IMR-90 (cell line): ENCODE results near the gene PRKAG2. TPM values are rescaled to one million over a fixed set of nuclear protein-coding genes. Genes with fewer than 3 reads are reported as not detected.
A peak's percentile ranks its signal among the peaks of the same experiment; 100 is the strongest.

Experiments
- ATAC-seq: fragments of 200-7000 bp; cut with Tn5 transposase; 2 replicates; pipeline ENCODE4 v1.9.1; 2020; ENCODE audit warnings: low read depth, mild to moderate bottlenecking, moderate library complexity
- BruUV-seq: library from RNA; stranded (reverse); fragments of 400-500 nt; replicated peaks from 2 replicates; lab custom pipeline; 2021; lab: Mats Ljungman, UMichigan
- CTCF ChIA-PET: fragments of 300-600 bp; formaldehyde crosslinking; extraction: SDS; loops from one replicate; lab custom pipeline; 2021; ENCODE audit warnings: antibody characterized with exemption; lab: Yijun Ruan, JAX
- POLR2A ChIA-PET: fragments of 300-600 bp; sonication (Branson Sonifier 250); formaldehyde crosslinking; loops from one replicate; lab custom pipeline; 2022; ENCODE audit warnings: antibody characterized with exemption; ENCODE audit not compliant: unreplicated experiment; lab: Charles Lee
- DNase-seq: peaks from one replicate; pipeline ENCODE4 v3.0.0; 2013
- H2AFZ ChIP-seq: replicated peaks from 2 replicates; pipeline ENCODE3; 2013; ENCODE audit warnings: low read length, mild to moderate bottlenecking; ENCODE audit not compliant: poor library complexity
- H2AK5ac ChIP-seq: 2 replicates; pipeline ENCODE4 v1.6.1; 2013; ENCODE audit warnings: low read depth, low read length, inconsistent platforms
- H2AK9ac ChIP-seq: replicated peaks from 2 replicates; pipeline ENCODE3; 2013; ENCODE audit warnings: mild to moderate bottlenecking, low read depth, low read length, moderate library complexity; ENCODE audit not compliant: poor library complexity
- H2BK120ac ChIP-seq: 2 replicates; pipeline ENCODE4 v1.6.1; 2013; ENCODE audit warnings: low read depth, low read length, inconsistent platforms
- H2BK15ac ChIP-seq: 3 replicates; pipeline ENCODE4 v1.6.1; 2013; ENCODE audit warnings: low read depth, low read length, inconsistent platforms
- H2BK20ac ChIP-seq: 2 replicates; pipeline ENCODE4 v1.6.1; 2013; ENCODE audit warnings: low read depth, mild to moderate bottlenecking, inconsistent platforms, low read length, moderate library complexity
- H2BK5ac ChIP-seq: 2 replicates; pipeline ENCODE4 v1.6.1; 2013; ENCODE audit warnings: mild to moderate bottlenecking, low read depth, low read length, inconsistent platforms; ENCODE audit not compliant: poor library complexity, severe bottlenecking
- H3K14ac ChIP-seq: replicated peaks from 2 replicates; pipeline ENCODE4 v1.6.1; 2013; ENCODE audit warnings: low read depth, low read length, inconsistent platforms
- H3K18ac ChIP-seq: 2 replicates; pipeline ENCODE4 v1.6.1; 2013; ENCODE audit warnings: low read depth, low read length, control low read depth
- H3K23ac ChIP-seq: 2 replicates; pipeline ENCODE4 v1.6.1; 2013; ENCODE audit warnings: low read depth, low read length, inconsistent platforms
- H3K27ac ChIP-seq: 2 replicates; pipeline ENCODE4 v1.5.1; 2013; ENCODE audit warnings: mild to moderate bottlenecking, control low read depth, low read length; ENCODE audit not compliant: insufficient read depth
- H3K27me3 ChIP-seq: 2 replicates; pipeline ENCODE4 v1.6.1; 2013; ENCODE audit warnings: low read length; ENCODE audit not compliant: control insufficient read depth, insufficient read depth
- H3K36me3 ChIP-seq: 2 replicates; pipeline ENCODE4 v1.6.1; 2013; ENCODE audit warnings: low read length, mixed read lengths; ENCODE audit not compliant: control insufficient read depth, insufficient read depth
- H3K4ac ChIP-seq: 2 replicates; pipeline ENCODE4 v1.6.1; 2013; ENCODE audit warnings: low read depth, low read length, inconsistent platforms
- H3K4me1 ChIP-seq: 2 replicates; pipeline ENCODE4 v1.6.1; 2013; ENCODE audit warnings: low read length, mixed read lengths; ENCODE audit not compliant: control insufficient read depth, insufficient read depth
- H3K4me2 ChIP-seq: 2 replicates; pipeline ENCODE4 v1.6.1; 2013; ENCODE audit warnings: low read depth, mild to moderate bottlenecking, control low read depth, low read length, moderate library complexity
- H3K4me3 ChIP-seq: 2 replicates; pipeline ENCODE4 v1.5.1; 2013; ENCODE audit warnings: low read depth, mild to moderate bottlenecking, control low read depth, low read length, moderate library complexity; ENCODE audit not compliant: insufficient read depth
- H3K56ac ChIP-seq: 2 replicates; pipeline ENCODE4 v1.6.1; 2013; ENCODE audit warnings: low read length, inconsistent platforms; ENCODE audit not compliant: insufficient read depth; ENCODE audit errors: extremely low read depth
- H3K79me1 ChIP-seq, 2 experiments: 2 replicates each; pipeline ENCODE4 v1.6.1; 2013; ENCODE audit warnings: low read length in 2 of 2, inconsistent platforms in 1 of 2, low read depth in 1 of 2
- H3K9ac ChIP-seq: 2 replicates; pipeline ENCODE4 v1.6.1; 2013; ENCODE audit warnings: low read depth, low read length, control low read depth
- H3K9me1 ChIP-seq: 2 replicates; pipeline ENCODE4 v1.6.1; 2013; ENCODE audit warnings: low read length, inconsistent platforms; ENCODE audit not compliant: insufficient read depth
- H3K9me3 ChIP-seq: 2 replicates; pipeline ENCODE4 v1.6.1; 2013; ENCODE audit warnings: low read length; ENCODE audit not compliant: control insufficient read depth, insufficient read depth
- H4K20me1 ChIP-seq: 2 replicates; pipeline ENCODE4 v1.6.1; 2013; ENCODE audit warnings: low read length, inconsistent platforms; ENCODE audit not compliant: insufficient read depth
- H4K5ac ChIP-seq: 2 replicates; pipeline ENCODE4 v1.6.1; 2013; ENCODE audit warnings: mild to moderate bottlenecking, low read depth, low read length, control low read depth
- H4K8ac ChIP-seq, 2 experiments: 2 replicates each; pipeline ENCODE4 v1.6.1; 2013; ENCODE audit warnings: low read depth in 2 of 2, low read length in 2 of 2, control low read depth in 1 of 2, inconsistent platforms in 1 of 2
- H4K91ac ChIP-seq: 2 replicates; pipeline ENCODE4 v1.6.1; 2013; ENCODE audit warnings: low read depth, low read length, inconsistent platforms; ENCODE audit not compliant: insufficient read depth
- BHLHE40 ChIP-seq: fragments of 150-350 bp; IDR thresholded peaks from 2 replicates; pipeline ENCODE4 v1.6.1; 2016; ENCODE audit warnings: mild to moderate bottlenecking, low read depth, low read length
- CEBPB ChIP-seq: IDR thresholded peaks from 2 replicates; pipeline ENCODE4 v1.6.1; 2012; ENCODE audit warnings: low read depth, low read length, improper control_type of control experiment
- whole genome bisulfite sequencing, 2 experiments: methylation state at CpG; one replicate each; pipeline versions ENCODE4 v1.1.5 to v1.1.7; 2013; ENCODE audit warnings: missing lambda C conversion rate in 2 of 2; ENCODE audit not compliant: insufficient read length in 1 of 2; ENCODE audit errors: extremely low coverage in 2 of 2; 5-methylcytosine and 5-hydroxymethylcytosine counted together
- dilution Hi-C: fragments of 300-500 bp; cut with HindIII; formaldehyde crosslinking; loops from one replicate; pipeline ENCODE4 v1.14.3; 2018; ENCODE audit warnings: low sequenced_read_pairs; ENCODE audit not compliant: unreplicated experiment
- in situ Hi-C: fragments of 300-500 bp; cut with MboI; formaldehyde crosslinking; loops from 3 replicates; pipeline ENCODE4 v1.14.3; 2019; ENCODE audit warnings: low sequenced_read_pairs, inconsistent platforms, mixed read lengths
- intact Hi-C: fragments of 100-400 bp; cut with micrococcal nuclease; formaldehyde crosslinking; loops from 2 replicates; pipeline ENCODE4 v1.10.0; 2022
- polyA plus RNA-seq, 3 experiments: library from polyadenylated mRNA; depleted of rRNA; stranded (reverse); fragments of >200 nt; gene quantifications; 2 replicates each; pipeline ENCODE4 v1.2.3, GENCODE V29; 2012; ENCODE audit warnings: low replicate concordance in 1 of 3
- total RNA-seq: library from RNA; depleted of rRNA; stranded (reverse); fragments of >200 nt; gene quantifications from 2 replicates; pipeline ENCODE4 v1.2.3, GENCODE V29; 2012

Gene PRKAG2
- total and polyA plus RNA-seq, 2 of the 4 experiments (the other 2 are of a cell fraction): 15.4 to 21.6 TPM

DNA sequence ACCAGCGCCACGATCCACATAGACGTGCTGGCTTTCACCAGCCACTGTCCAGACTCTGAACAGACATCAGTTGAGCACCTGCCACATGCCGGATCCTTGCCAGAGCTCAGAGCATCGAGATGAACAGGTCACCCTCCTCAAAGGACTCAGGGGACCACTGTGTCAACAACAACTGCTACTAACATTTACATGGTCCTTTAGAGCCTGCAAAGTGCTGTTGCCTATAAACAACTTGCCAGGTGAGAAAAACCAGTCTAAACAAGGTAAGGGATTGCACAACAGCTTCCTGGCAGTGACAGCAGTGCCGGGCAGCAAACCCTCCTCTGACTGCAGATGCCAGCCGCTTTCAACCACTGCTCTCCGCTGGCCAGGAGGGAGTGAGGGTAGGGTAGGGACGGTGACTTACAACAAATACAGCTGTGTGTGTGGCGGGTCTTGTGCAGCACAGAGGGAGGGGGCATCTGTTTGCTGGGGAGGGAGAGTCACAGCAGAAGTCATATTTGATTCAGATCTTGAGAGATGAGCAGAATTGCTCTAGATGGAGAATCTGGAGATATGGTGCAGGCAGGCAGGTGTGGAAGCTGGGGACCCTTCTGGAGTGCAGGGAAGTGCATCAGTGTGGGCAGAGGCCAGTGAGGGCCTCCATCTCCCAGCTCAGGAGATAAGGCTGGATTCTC lies 324.4 kb downstream of the PRKAG2 start:
- DNase-seq: no peak
- Histone ChIP-seq H2AK5ac (peak overlapping the region; percentile 28; the same call in 1 of the 2 replicates), H3K4me1 (peaks cover 3% of the 10 kb centered on the region; the same call in 1 of the 2 replicates), H3K9me3 (no peaks in the 10 kb centered on the region), H3K4me3 (no peak overlapping the region), H3K23ac (no peak overlapping the region; the same call in 1 of the 2 replicates), H4K91ac (no peak overlapping the region), H3K79me1 (no peaks in the 10 kb centered on the region), H3K36me3 (peaks cover 3% of the 10 kb centered on the region; the same call in 1 of the 2 replicates), H3K56ac (no peak overlapping the region), H3K27ac (no peak overlapping the region), H2BK15ac (no peak overlapping the region), H3K4me2 (no peak overlapping the region), H2BK5ac (no peak overlapping the region), H3K14ac (no peak overlapping the region), H3K9me1 (no peaks in the 10 kb centered on the region), H2BK20ac (no peak overlapping the region), H4K8ac (no peak overlapping the region), H3K27me3 (peaks cover 3% of the 10 kb centered on the region; the same call in 1 of the 2 replicates), H3K18ac (no peak overlapping the region; the same call in 1 of the 2 replicates), H4K5ac (no peak overlapping the region), H2AK9ac (no peak overlapping the region), H4K20me1 (no peaks in the 10 kb centered on the region), H3K9ac (no peak overlapping the region), H3K4ac (no peak overlapping the region), H2AFZ (no peak overlapping the region), H2BK120ac (no peak overlapping the region; the same call in 1 of the 2 replicates)
- BruUV-seq: no TSS peak
- in situ Hi-C loops (no loop called here), intact Hi-C loops (loop anchor here (10.0 kb wide), 1 partner anchor 68 kb away; no protein-coding TSS in a partner anchor), dilution Hi-C loops (no loop called here)
- ChIA-PET POLR2A (no interaction called here), CTCF (no interaction called here)
- no peak for ATAC-seq
- TF ChIP-seq CEBPB (peak; percentile 68), BHLHE40 (no peak)
- 76% methylated on average over 7 of the region's 10 CpGs; no CpG with 5 or more reads in 1 of the 2 experiments for WGBS, 2 experiments
